ENCODE data around the gene COX20. TPM values are rescaled to one million over a fixed set of nuclear protein-coding genes. Genes with fewer than 3 reads are reported as not detected.

The COX20 gene
- total and polyA plus RNA-seq, 10 of the 15 experiments (the other 5 are each of a cell fraction or from before 2014, with no cell fraction given) = 22.8 to 112 (median 52.7) TPM

DNA sequence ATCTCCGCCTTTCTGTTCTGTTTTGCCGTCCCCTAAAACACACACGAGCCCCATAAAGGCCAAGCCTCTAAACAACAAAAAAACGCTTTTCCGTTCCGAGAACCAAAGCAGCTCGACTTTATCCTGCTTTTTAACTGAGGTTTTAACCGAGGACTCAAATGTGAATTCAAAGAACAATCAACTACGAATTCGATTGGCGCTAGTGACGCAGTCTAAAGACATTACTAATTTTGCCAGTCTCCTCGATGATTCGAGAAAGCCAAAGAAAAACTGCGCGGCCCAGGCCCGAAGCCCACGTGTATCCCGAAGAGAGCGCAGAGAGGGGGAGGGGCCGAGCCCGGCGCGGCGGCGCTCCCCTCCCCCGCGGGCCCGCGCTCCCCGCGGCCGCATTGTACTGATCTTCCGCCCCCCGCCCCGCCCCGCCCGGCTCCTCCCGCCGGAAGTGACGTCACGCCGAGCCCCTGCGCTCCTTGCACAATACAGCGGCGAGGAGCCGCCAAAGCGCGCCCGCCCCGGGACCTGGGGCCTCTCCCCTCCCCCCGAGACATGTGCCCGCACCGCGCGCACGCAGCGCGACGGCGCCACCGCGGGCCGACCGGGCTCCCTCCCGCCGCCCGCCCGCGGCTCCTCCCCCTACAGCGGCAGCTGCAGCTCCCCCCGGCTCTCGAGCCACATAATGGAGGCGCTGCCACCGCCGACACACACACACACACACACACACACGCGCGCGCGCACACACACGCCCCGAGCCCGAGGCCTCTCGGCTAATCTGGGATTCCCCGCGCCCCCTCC lies 27.4 kb downstream of the COX20 start (continued):
- TF ChIP-seq, protein P1, sequence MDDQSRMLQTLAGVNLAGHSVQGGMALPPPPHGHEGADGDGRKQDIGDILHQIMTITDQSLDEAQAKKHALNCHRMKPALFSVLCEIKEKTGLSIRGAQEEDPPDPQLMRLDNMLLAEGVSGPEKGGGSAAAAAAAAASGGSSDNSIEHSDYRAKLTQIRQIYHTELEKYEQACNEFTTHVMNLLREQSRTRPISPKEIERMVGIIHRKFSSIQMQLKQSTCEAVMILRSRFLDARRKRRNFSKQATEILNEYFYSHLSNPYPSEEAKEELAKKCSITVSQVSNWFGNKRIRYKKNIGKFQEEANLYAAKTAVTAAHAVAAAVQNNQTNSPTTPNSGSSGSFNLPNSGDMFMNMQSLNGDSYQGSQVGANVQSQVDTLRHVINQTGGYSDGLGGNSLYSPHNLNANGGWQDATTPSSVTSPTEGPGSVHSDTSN (IDR thresholded peaks at IDR 0.05; ENCODE audit: insufficient replicate concordance, low read depth, low read length) = no peak
- TF ChIP-seq PML (IDR thresholded peaks at IDR 0.05; ENCODE audit: low read length) (no peak), ASH2L (IDR thresholded peaks at IDR 0.05; ENCODE audit: borderline replicate concordance, low read depth) (no peak), KLF5 (IDR thresholded peaks at IDR 0.05; ENCODE audit: partially characterized antibody) (no peak), CTCF (IDR thresholded peaks at IDR 0.05 in 2 of 3, conservative IDR thresholded peaks at IDR 0.05 in 1 of 3; ENCODE audit: control insufficient read depth in 2 of 3, extremely low read depth in 1 of 3, insufficient read depth in 1 of 3, low read depth in 3 of 3, low read length in 3 of 3) (no peak), BHLHE40 (IDR thresholded peaks at IDR 0.05; ENCODE audit: borderline replicate concordance in 1 of 2, low read depth in 2 of 2, low read length in 1 of 2) (peak; percentile 80 to 92; a peak in 3 of 4 replicates), NFYB (IDR thresholded peaks at IDR 0.05; ENCODE audit: insufficient read depth, low read depth, low read length) (no peak), TCF12 (IDR thresholded peaks at IDR 0.05; ENCODE audit: low read depth, low read length) (peak; percentile 74; the same call in 1 of the 2 replicates), LARP7 (IDR thresholded peaks at IDR 0.05) (peak; percentile 19; the same call in 1 of the 2 replicates), FOXK2 (IDR thresholded peaks at IDR 0.05) (no peak), ZNF384 (IDR thresholded peaks at IDR 0.05; ENCODE audit: borderline replicate concordance, low read depth, low read length) (no peak), IRF4 (IDR thresholded peaks at IDR 0.05; ENCODE audit: low read depth, low read length) (no peak), HDGF (IDR thresholded peaks at IDR 0.05) (no peak), CEBPB (IDR thresholded peaks at IDR 0.05; ENCODE audit: borderline replicate concordance in 1 of 2, low read depth in 2 of 2, low read length in 2 of 2) (peak in 1 of 2 experiments; percentile 75; a peak in 1 of 4 replicates), EED (IDR thresholded peaks at IDR 0.05; ENCODE audit: low read depth) (no peak)
- TF ChIP-seq, protein P2, sequence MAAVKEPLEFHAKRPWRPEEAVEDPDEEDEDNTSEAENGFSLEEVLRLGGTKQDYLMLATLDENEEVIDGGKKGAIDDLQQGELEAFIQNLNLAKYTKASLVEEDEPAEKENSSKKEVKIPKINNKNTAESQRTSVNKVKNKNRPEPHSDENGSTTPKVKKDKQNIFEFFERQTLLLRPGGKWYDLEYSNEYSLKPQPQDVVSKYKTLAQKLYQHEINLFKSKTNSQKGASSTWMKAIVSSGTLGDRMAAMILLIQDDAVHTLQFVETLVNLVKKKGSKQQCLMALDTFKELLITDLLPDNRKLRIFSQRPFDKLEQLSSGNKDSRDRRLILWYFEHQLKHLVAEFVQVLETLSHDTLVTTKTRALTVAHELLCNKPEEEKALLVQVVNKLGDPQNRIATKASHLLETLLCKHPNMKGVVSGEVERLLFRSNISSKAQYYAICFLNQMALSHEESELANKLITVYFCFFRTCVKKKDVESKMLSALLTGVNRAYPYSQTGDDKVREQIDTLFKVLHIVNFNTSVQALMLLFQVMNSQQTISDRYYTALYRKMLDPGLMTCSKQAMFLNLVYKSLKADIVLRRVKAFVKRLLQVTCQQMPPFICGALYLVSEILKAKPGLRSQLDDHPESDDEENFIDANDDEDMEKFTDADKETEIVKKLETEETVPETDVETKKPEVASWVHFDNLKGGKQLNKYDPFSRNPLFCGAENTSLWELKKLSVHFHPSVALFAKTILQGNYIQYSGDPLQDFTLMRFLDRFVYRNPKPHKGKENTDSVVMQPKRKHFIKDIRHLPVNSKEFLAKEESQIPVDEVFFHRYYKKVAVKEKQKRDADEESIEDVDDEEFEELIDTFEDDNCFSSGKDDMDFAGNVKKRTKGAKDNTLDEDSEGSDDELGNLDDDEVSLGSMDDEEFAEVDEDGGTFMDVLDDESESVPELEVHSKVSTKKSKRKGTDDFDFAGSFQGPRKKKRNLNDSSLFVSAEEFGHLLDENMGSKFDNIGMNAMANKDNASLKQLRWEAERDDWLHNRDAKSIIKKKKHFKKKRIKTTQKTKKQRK (IDR thresholded peaks at IDR 0.05; ENCODE audit: low read depth, low read length) = no peak
- TF ChIP-seq, protein P3, sequence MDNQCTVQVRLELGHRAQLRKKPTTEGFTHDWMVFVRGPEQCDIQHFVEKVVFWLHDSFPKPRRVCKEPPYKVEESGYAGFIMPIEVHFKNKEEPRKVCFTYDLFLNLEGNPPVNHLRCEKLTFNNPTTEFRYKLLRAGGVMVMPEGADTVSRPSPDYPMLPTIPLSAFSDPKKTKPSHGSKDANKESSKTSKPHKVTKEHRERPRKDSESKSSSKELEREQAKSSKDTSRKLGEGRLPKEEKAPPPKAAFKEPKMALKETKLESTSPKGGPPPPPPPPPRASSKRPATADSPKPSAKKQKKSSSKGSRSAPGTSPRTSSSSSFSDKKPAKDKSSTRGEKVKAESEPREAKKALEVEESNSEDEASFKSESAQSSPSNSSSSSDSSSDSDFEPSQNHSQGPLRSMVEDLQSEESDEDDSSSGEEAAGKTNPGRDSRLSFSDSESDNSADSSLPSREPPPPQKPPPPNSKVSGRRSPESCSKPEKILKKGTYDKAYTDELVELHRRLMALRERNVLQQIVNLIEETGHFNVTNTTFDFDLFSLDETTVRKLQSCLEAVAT (IDR thresholded peaks at IDR 0.05) = no peak; the same call in 1 of the 2 replicates
- TF ChIP-seq, protein P4, sequence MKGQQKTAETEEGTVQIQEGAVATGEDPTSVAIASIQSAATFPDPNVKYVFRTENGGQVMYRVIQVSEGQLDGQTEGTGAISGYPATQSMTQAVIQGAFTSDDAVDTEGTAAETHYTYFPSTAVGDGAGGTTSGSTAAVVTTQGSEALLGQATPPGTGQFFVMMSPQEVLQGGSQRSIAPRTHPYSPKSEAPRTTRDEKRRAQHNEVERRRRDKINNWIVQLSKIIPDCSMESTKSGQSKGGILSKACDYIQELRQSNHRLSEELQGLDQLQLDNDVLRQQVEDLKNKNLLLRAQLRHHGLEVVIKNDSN (IDR thresholded peaks at IDR 0.05; ENCODE audit: borderline replicate concordance, extremely low read length, insufficient read depth, low read depth, low read length) = peak; percentile 24
